Measurements from ENCODE around the gene NSMCE1. TPM values are rescaled to one million over a fixed set of nuclear protein-coding genes. Genes with fewer than 3 reads are reported as not detected.
A peak's percentile ranks its signal among the peaks of the same experiment; 100 is the strongest.

Gene NSMCE1
- total RNA-seq, 2 experiments from 2014 or later, result 31.9 to 33.9 TPM

DNA sequence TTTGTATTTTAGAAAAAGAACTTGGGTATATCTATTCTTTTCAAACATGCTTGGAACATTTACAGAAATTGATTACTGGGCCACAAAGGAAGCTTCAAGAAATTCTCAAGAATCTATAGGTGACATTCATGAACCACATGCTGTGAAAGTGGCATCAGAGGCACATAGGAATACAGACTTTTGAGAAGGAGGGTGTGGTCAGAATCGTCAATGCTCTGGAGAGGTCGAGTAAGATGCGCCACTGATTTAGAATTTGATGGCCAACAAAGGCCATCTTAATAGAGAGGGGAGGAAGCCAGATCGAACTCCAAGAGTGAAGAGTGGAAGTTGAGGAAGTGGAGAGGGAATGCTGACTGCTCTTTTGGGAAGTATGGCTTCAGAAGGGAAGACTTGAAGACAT is 3.5 kb upstream of the NSMCE1 start:
- no peak overlapping the region for H3K27ac ChIP-seq (ENCODE audit: low read depth in 1 of 2, low read length in 2 of 2)
- POLR2A ChIA-PET, result interaction anchor here (0.7 kb wide), 1 partner anchor 10 kb away, joined by 4 read pairs; no protein-coding TSS in a partner anchor
- H3K36me3 ChIP-seq (ENCODE audit: insufficient read depth, low read length), result no peaks in the 10 kb centered on the region
- H3K9me3 ChIP-seq (ENCODE audit: control insufficient read depth in 1 of 2, insufficient read depth in 1 of 2, low read length in 2 of 2), result no peaks in the 10 kb centered on the region
- no peak for DNase-seq
- no peak overlapping the region for H3K4me3 ChIP-seq (ENCODE audit: low read length)
- peak overlapping the region; percentile 23 for H3K4me3 Mint-ChIP-seq
- peaks cover 51% of the 10 kb centered on the region for H3K4me1 ChIP-seq (ENCODE audit: insufficient read depth, low read length)
- CTCF ChIA-PET, result interaction anchor here (0.6 to 3.2 kb wide), 3 partner anchors 17 to 134 kb away, joined by 3 to 15 read pairs (median 3); no protein-coding TSS in a partner anchor
- no peaks in the 10 kb centered on the region for H3K27me3 Mint-ChIP-seq
- H3K4me1 Mint-ChIP-seq (ENCODE audit: low read depth), result peaks cover 71% of the 10 kb centered on the region
- no peaks in the 10 kb centered on the region for H3K27me3 ChIP-seq (ENCODE audit: control insufficient read depth in 1 of 2, insufficient read depth in 2 of 2, low read length in 2 of 2)
- peaks cover 12% of the 10 kb centered on the region for H3K36me3 Mint-ChIP-seq (ENCODE audit: low read depth)
- peak overlapping the region; percentile 50 for H3K27ac Mint-ChIP-seq
- TF ChIP-seq, protein P1, sequence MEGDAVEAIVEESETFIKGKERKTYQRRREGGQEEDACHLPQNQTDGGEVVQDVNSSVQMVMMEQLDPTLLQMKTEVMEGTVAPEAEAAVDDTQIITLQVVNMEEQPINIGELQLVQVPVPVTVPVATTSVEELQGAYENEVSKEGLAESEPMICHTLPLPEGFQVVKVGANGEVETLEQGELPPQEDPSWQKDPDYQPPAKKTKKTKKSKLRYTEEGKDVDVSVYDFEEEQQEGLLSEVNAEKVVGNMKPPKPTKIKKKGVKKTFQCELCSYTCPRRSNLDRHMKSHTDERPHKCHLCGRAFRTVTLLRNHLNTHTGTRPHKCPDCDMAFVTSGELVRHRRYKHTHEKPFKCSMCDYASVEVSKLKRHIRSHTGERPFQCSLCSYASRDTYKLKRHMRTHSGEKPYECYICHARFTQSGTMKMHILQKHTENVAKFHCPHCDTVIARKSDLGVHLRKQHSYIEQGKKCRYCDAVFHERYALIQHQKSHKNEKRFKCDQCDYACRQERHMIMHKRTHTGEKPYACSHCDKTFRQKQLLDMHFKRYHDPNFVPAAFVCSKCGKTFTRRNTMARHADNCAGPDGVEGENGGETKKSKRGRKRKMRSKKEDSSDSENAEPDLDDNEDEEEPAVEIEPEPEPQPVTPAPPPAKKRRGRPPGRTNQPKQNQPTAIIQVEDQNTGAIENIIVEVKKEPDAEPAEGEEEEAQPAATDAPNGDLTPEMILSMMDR (IDR thresholded peaks at IDR 0.05), result no peak
- H3K9me3 Mint-ChIP-seq, result no peaks in the 10 kb centered on the region
- intact Hi-C loops (cut with DNase I, micrococcal nuclease), result loop anchor here in 1 of 2 experiments (5.0 kb wide), 1 partner anchor 45 kb away; no protein-coding TSS in a partner anchor
- no peak for ATAC-seq (ENCODE audit: poor library complexity)

DNA sequence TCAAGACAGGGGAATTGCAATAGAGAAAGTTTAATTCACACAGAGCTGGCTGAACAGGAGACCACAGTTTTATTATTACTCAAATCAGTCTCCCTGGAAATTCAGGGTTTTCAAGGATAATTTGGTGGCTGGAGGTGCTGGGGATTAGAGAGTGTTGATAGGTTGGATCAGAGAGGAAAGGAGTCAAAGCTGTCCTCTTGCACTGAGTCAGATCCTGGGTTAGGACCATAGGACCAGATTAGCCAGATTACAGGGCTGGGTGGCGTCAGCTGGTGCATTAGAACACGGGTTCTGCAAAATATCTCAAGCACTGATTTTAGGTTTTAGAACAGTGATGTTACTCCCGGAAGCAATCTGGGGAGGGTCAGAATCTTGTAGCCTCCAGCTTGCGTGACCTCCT is 1.8 kb upstream of the NSMCE1 start:
- Mint-ChIP-seq H3K4me3 (peak overlapping the region; percentile 57), H3K4me1 (ENCODE audit: low read depth) (peaks cover 68% of the 10 kb centered on the region), H3K9me3 (no peaks in the 10 kb centered on the region), H3K36me3 (ENCODE audit: low read depth) (peaks cover 12% of the 10 kb centered on the region), H3K27me3 (no peaks in the 10 kb centered on the region), H3K27ac (peak overlapping the region; percentile 98)
- Histone ChIP-seq H3K27me3 (ENCODE audit: control insufficient read depth in 1 of 2, insufficient read depth in 2 of 2, low read length in 2 of 2) (no peaks in the 10 kb centered on the region), H3K4me3 (ENCODE audit: low read length) (no peak overlapping the region), H3K9me3 (ENCODE audit: control insufficient read depth in 1 of 2, insufficient read depth in 1 of 2, low read length in 2 of 2) (no peaks in the 10 kb centered on the region), H3K4me1 (ENCODE audit: insufficient read depth, low read length) (peaks cover 51% of the 10 kb centered on the region), H3K36me3 (ENCODE audit: insufficient read depth, low read length) (no peaks in the 10 kb centered on the region), H3K27ac (ENCODE audit: low read depth in 1 of 2, low read length in 2 of 2) (no peak overlapping the region)
- no peak for ATAC-seq (ENCODE audit: poor library complexity)
- no peak for DNase-seq
- intact Hi-C loops (cut with DNase I, micrococcal nuclease), result loop anchor here in 1 of 2 experiments (5.0 kb wide), 1 partner anchor 47 kb away; no protein-coding TSS in a partner anchor
- ChIA-PET CTCF (interaction anchor here (1.0 to 3.2 kb wide), 3 partner anchors 35 to 101 kb away, joined by 3 to 15 read pairs (median 3); no protein-coding TSS in a partner anchor), POLR2A (interaction anchor here (1.0 to 1.4 kb wide), 4 partner anchors 11 to 108 kb away, joined by 3 read pairs; no protein-coding TSS in a partner anchor)
- TF ChIP-seq, protein P1 (IDR thresholded peaks at IDR 0.05), result no peak

DNA sequence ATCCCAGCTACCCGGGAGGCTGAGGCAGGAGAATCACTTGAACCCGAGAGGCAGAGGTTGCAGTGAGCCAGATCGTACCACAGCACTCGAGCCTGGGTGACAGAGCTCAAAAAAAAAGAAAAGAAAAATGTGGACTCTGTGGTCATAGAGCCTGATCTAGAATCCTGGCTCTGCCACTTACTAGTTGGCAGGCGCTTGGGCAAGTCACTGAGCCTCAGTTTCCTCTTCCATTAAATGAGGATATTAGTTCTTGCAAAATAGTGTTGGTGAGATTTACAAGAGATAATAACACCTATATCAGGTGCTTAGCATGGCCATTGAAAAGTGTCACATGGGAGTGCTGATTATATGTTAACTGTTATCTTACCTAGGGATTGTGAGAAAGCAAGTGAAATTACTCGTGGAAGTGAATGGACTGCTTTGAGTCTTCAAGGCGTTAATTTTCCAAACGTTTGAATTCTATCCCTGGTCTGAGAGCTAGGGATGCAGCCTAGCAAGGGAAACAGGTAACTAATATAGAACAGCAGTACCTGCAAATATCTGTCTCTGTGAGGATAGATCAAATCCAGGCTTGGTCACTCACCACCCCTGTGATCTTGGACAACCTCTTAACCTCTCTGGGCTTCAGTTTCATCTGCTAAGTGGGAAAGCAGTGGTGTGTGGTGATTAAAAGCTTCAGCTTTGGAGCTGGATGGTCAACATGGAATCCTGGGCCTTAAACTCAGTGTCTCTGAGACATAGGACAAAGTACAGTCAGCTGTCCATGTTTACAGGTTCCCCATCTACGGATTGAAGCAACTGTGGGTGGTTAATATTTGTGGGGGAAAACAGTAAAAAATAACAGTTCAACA is 953 bp upstream of the NSMCE1 start:
- CTCF ChIA-PET, result interaction anchor here (1.0 to 3.2 kb wide), 2 partner anchors 34 to 87 kb away, joined by 3 to 15 read pairs; no protein-coding TSS in a partner anchor
- peaks cover 46% of the 10 kb centered on the region for H3K4me1 ChIP-seq (ENCODE audit: insufficient read depth, low read length)
- H3K4me1 Mint-ChIP-seq (ENCODE audit: low read depth), result peaks cover 75% of the 10 kb centered on the region
- no peaks in the 10 kb centered on the region for H3K27me3 ChIP-seq (ENCODE audit: control insufficient read depth in 1 of 2, insufficient read depth in 2 of 2, low read length in 2 of 2)
- POLR2A ChIA-PET, result interaction anchor here (1.0 to 2.7 kb wide), 3 partner anchors 12 to 98 kb away, joined by 3 to 18 read pairs (median 3); no protein-coding TSS in a partner anchor
- no peaks in the 10 kb centered on the region for H3K9me3 ChIP-seq (ENCODE audit: control insufficient read depth in 1 of 2, insufficient read depth in 1 of 2, low read length in 2 of 2)
- peak overlapping the region; percentile 100 for H3K4me3 Mint-ChIP-seq
- DNase-seq (no peak), ATAC-seq (ENCODE audit: poor library complexity) (no peak)
- peak overlapping the region; percentile 86 for H3K4me3 ChIP-seq (ENCODE audit: low read length)
- H3K27me3 Mint-ChIP-seq, result no peaks in the 10 kb centered on the region
- peak overlapping the region; percentile 98 for H3K27ac Mint-ChIP-seq
- H3K36me3 ChIP-seq (ENCODE audit: insufficient read depth, low read length), result no peaks in the 10 kb centered on the region
- H3K36me3 Mint-ChIP-seq (ENCODE audit: low read depth), result peaks cover 12% of the 10 kb centered on the region
- intact Hi-C loops (cut with DNase I, micrococcal nuclease), result loop anchor here (2.0 to 5.0 kb wide), 3 partner anchors 35 to 65 kb away; no protein-coding TSS in a partner anchor
- peak overlapping the region in 1 of 2 donors; percentile 81 for H3K27ac ChIP-seq (ENCODE audit: low read depth in 1 of 2, low read length in 2 of 2)
- no peaks in the 10 kb centered on the region for H3K9me3 Mint-ChIP-seq
- TF ChIP-seq, protein P1 (IDR thresholded peaks at IDR 0.05), result no peak

Measured in CD4-positive, alpha-beta T cell (primary cell).